ENCODE results near the gene SCLY.

GRCh38 chr2:238106339-238106697, 45.5 kb downstream of the SCLY start:
- TF ChIP-seq POLR2AphosphoS5 (IDR thresholded peaks at IDR 0.05; ENCODE audit: low read depth, low read length) (no peak), POLR2A (IDR thresholded peaks at IDR 0.05; ENCODE audit: low read depth, low read length) (no peak), PAX5 (IDR thresholded peaks at IDR 0.05; ENCODE audit: insufficient read depth, low read length, severe bottlenecking) (no peak), TAF1 (IDR thresholded peaks at IDR 0.05; ENCODE audit: low read depth, low read length) (no peak), SPI1 (IDR thresholded peaks at IDR 0.05; ENCODE audit: low read depth, low read length) (no peak), POU2F2 (IDR thresholded peaks at IDR 0.05; ENCODE audit: low read depth, low read length) (no peak)
